NCI-H1436 (cell line): ENCODE measurements around the gene MACROH2A1.
"Not testable (repeated sequence)": the region's sequence is repeated elsewhere in the genome, so short reads cannot be mapped to it uniquely, and the experiment has no call there.

Experiments used
- DNase-seq: peaks from one replicate; lab custom pipeline; 2025; lab: John Stamatoyannopoulos, UW

Gene MACROH2A1

GRCh38 chr5:135376961-135377624 lies 21.9 kb downstream of the MACROH2A1 start:
- no peak for DNase-seq

GRCh38 chr5:135375040-135375793 lies 23.8 kb downstream of the MACROH2A1 start:
- no peak for DNase-seq

GRCh38 chr5:135373736-135374515 lies 25.1 kb downstream of the MACROH2A1 start:
- no peak for DNase-seq

GRCh38 chr5:135372654-135373381 lies 26.2 kb downstream of the MACROH2A1 start:
- DNase-seq = no peak

- no peak for DNase-seq
Measured at GRCh38 chr5:135371622-135372232, 27.3 kb downstream of the MACROH2A1 start.

GRCh38 chr5:135369952-135370351 lies 29.1 kb downstream of the MACROH2A1 start:
- DNase-seq = no peak

GRCh38 chr5:135367554-135367953 lies 31.5 kb downstream of the MACROH2A1 start:
- DNase-seq = no peak

- DNase-seq = no peak
Measured at GRCh38 chr5:135367076-135367475, 32.0 kb downstream of the MACROH2A1 start.

GRCh38 chr5:135365281-135365680 lies 33.8 kb downstream of the MACROH2A1 start:
- no peak for DNase-seq

GRCh38 chr5:135364421-135365262 lies 34.4 kb downstream of the MACROH2A1 start:
- DNase-seq = peak; percentile 81

- DNase-seq = not testable (repeated sequence)
Measured at GRCh38 chr5:135363342-135363741, 35.7 kb downstream of the MACROH2A1 start.

GRCh38 chr5:135362102-135362501 lies 36.9 kb downstream of the MACROH2A1 start:
- DNase-seq = no peak

GRCh38 chr5:135360278-135361274 lies 38.5 kb downstream of the MACROH2A1 start:
- DNase-seq = no peak

- DNase-seq = no peak
Measured at GRCh38 chr5:135359374-135360165, 39.5 kb downstream of the MACROH2A1 start.

GRCh38 chr5:135357685-135358084 lies 41.3 kb downstream of the MACROH2A1 start:
- DNase-seq = no peak

GRCh38 chr5:135356522-135357318 lies 42.3 kb downstream of the MACROH2A1 start:
- DNase-seq = no peak

GRCh38 chr5:135355169-135355568 lies 43.9 kb downstream of the MACROH2A1 start:
- DNase-seq = no peak
